Stimulated activated memory B cell treated with anti-CD40 and anti-IgM and Interleukin-4, amounts not matched to agents 10 μg/mL and 1 μg/mL and 100 μg/mL, for 72 hours (primary cell): Measurements from ENCODE around the gene RTN1.

ENCODE experiments used
- ATAC-seq: fragments of 150-1000 bp; cut with Tn5 transposase; 2 replicates; pipeline ENCODE4 v1.10.0; 2021
- H3K27ac Mint-ChIP-seq: one replicate; pipeline ENCODE4 v1.8.0; 2022; ENCODE audit warnings: mild to moderate bottlenecking, mixed read lengths
- H3K27me3 Mint-ChIP-seq: one replicate; pipeline ENCODE4 v1.8.0; 2022; ENCODE audit warnings: mixed read lengths
- H3K36me3 Mint-ChIP-seq: one replicate; pipeline ENCODE4 v1.8.0; 2022; ENCODE audit warnings: mixed read lengths
- H3K4me1 Mint-ChIP-seq: one replicate; pipeline ENCODE4 v1.8.0; 2022; ENCODE audit warnings: mixed read lengths
- H3K4me3 Mint-ChIP-seq: one replicate; pipeline ENCODE4 v1.8.0; 2022; ENCODE audit warnings: mild to moderate bottlenecking, moderate library complexity, mixed read lengths
- H3K9me3 Mint-ChIP-seq: one replicate; pipeline ENCODE4 v1.8.0; 2022; ENCODE audit warnings: mixed read lengths

RTN1 gene

GRCh38 chr14:59870277-59871165 is at the start of gene RTN1:
Gene RTN1 (minus strand): TSS chr14:59870776. CDS start chr14:59870630, 146 bp downstream.
- Mint-ChIP-seq H3K36me3 (peaks cover 4% of the 10 kb centered on the region), H3K27ac (peak within 1 kb of the TSS; percentile 78), H3K4me1 (peaks cover 7% of the 10 kb centered on the region), H3K9me3 (no peaks in the 10 kb centered on the region), H3K4me3 (peak within 1 kb of the TSS; percentile 96), H3K27me3 (peaks cover 48% of the 10 kb centered on the region)
- peak; percentile 48 for ATAC-seq

GRCh38 chr14:59920378-59920683 is 49.8 kb upstream of the RTN1 start:
- H3K36me3 Mint-ChIP-seq, result no peaks in the 10 kb centered on the region
- ATAC-seq, result no peak
- H3K4me3 Mint-ChIP-seq, result no peak overlapping the region
- H3K9me3 Mint-ChIP-seq, result no peaks in the 10 kb centered on the region
- peaks cover 6% of the 10 kb centered on the region for H3K4me1 Mint-ChIP-seq
- H3K27me3 Mint-ChIP-seq, result peaks cover 36% of the 10 kb centered on the region
- H3K27ac Mint-ChIP-seq, result no peak overlapping the region

GRCh38 chr14:59919570-59920377 is 49.2 kb upstream of the RTN1 start, which contains the start of gene LRRC9:
Gene LRRC9 (plus strand): TSS chr14:59920144.
- H3K4me1 Mint-ChIP-seq, result peaks cover 6% of the 10 kb centered on the region
- H3K27me3 Mint-ChIP-seq, result peaks cover 39% of the 10 kb centered on the region
- peak within 1 kb of the TSS; percentile 72 for H3K4me3 Mint-ChIP-seq
- peaks cover 1% of the 10 kb centered on the region for H3K9me3 Mint-ChIP-seq
- no peaks in the 10 kb centered on the region for H3K36me3 Mint-ChIP-seq
- no peak for ATAC-seq
- no peak within 1 kb of the TSS for H3K27ac Mint-ChIP-seq

GRCh38 chr14:59918824-59919569 is 48.4 kb upstream of the RTN1 start:
- Mint-ChIP-seq H3K9me3 (peaks cover 3% of the 10 kb centered on the region), H3K36me3 (no peaks in the 10 kb centered on the region), H3K27ac (no peak overlapping the region), H3K4me1 (peaks cover 6% of the 10 kb centered on the region), H3K27me3 (peaks cover 39% of the 10 kb centered on the region), H3K4me3 (peak overlapping the region; percentile 72)
- ATAC-seq, result no peak

- Mint-ChIP-seq H3K9me3 (peaks cover 3% of the 10 kb centered on the region), H3K27me3 (peaks cover 21% of the 10 kb centered on the region), H3K4me1 (no peaks in the 10 kb centered on the region), H3K4me3 (no peak overlapping the region), H3K36me3 (no peaks in the 10 kb centered on the region), H3K27ac (no peak overlapping the region)
- no peak for ATAC-seq
Measured at GRCh38 chr14:59913187-59913586, 42.6 kb upstream of the RTN1 start.

GRCh38 chr14:59912443-59912842 is 41.9 kb upstream of the RTN1 start:
- Mint-ChIP-seq H3K4me3 (no peak overlapping the region), H3K36me3 (no peaks in the 10 kb centered on the region), H3K27ac (no peak overlapping the region), H3K4me1 (no peaks in the 10 kb centered on the region), H3K27me3 (peaks cover 21% of the 10 kb centered on the region), H3K9me3 (peaks cover 3% of the 10 kb centered on the region)
- no peak for ATAC-seq

- Mint-ChIP-seq H3K4me3 (no peak overlapping the region), H3K4me1 (no peaks in the 10 kb centered on the region), H3K27me3 (no peaks in the 10 kb centered on the region), H3K9me3 (no peaks in the 10 kb centered on the region), H3K27ac (no peak overlapping the region), H3K36me3 (no peaks in the 10 kb centered on the region)
- no peak for ATAC-seq
Measured at GRCh38 chr14:59905188-59905587, 34.6 kb upstream of the RTN1 start.

GRCh38 chr14:59904184-59904583 is 33.6 kb upstream of the RTN1 start:
- Mint-ChIP-seq H3K4me3 (no peak overlapping the region), H3K27ac (no peak overlapping the region)
- ATAC-seq, result no peak

GRCh38 chr14:59900556-59900955 is 30.0 kb upstream of the RTN1 start:
- H3K27me3 Mint-ChIP-seq, result no peaks in the 10 kb centered on the region
- no peak for ATAC-seq
- no peak overlapping the region for H3K4me3 Mint-ChIP-seq
- no peaks in the 10 kb centered on the region for H3K4me1 Mint-ChIP-seq
- H3K36me3 Mint-ChIP-seq, result no peaks in the 10 kb centered on the region
- H3K9me3 Mint-ChIP-seq, result no peaks in the 10 kb centered on the region
- H3K27ac Mint-ChIP-seq, result no peak overlapping the region

More at GRCh38 chr14:59904184-59904583, 33.6 kb upstream of the RTN1 start:
- Mint-ChIP-seq H3K9me3 (no peaks in the 10 kb centered on the region), H3K4me1 (no peaks in the 10 kb centered on the region), H3K27me3 (no peaks in the 10 kb centered on the region), H3K36me3 (no peaks in the 10 kb centered on the region)

GRCh38 chr14:59897757-59898383 is 27.3 kb upstream of the RTN1 start:
- H3K36me3 Mint-ChIP-seq, result no peaks in the 10 kb centered on the region
- H3K4me3 Mint-ChIP-seq, result no peak overlapping the region
- H3K9me3 Mint-ChIP-seq, result no peaks in the 10 kb centered on the region
- ATAC-seq, result no peak
- H3K27me3 Mint-ChIP-seq, result peaks cover 9% of the 10 kb centered on the region
- H3K27ac Mint-ChIP-seq, result no peak overlapping the region
- H3K4me1 Mint-ChIP-seq, result no peaks in the 10 kb centered on the region

- Mint-ChIP-seq H3K4me1 (no peaks in the 10 kb centered on the region), H3K27ac (no peak overlapping the region), H3K27me3 (peaks cover 9% of the 10 kb centered on the region), H3K4me3 (no peak overlapping the region), H3K36me3 (no peaks in the 10 kb centered on the region), H3K9me3 (no peaks in the 10 kb centered on the region)
- ATAC-seq, result no peak
Measured at GRCh38 chr14:59895721-59896120, 25.1 kb upstream of the RTN1 start.

GRCh38 chr14:59890676-59891075 is 20.1 kb upstream of the RTN1 start:
- Mint-ChIP-seq H3K9me3 (no peaks in the 10 kb centered on the region), H3K4me3 (no peak overlapping the region), H3K36me3 (no peaks in the 10 kb centered on the region), H3K4me1 (no peaks in the 10 kb centered on the region), H3K27ac (no peak overlapping the region), H3K27me3 (peaks cover 38% of the 10 kb centered on the region)
- ATAC-seq, result no peak

- no peak overlapping the region for H3K27ac Mint-ChIP-seq
- H3K9me3 Mint-ChIP-seq, result peaks cover 9% of the 10 kb centered on the region
- H3K36me3 Mint-ChIP-seq, result no peaks in the 10 kb centered on the region
- H3K4me3 Mint-ChIP-seq, result no peak overlapping the region
- peaks cover 53% of the 10 kb centered on the region for H3K27me3 Mint-ChIP-seq
- H3K4me1 Mint-ChIP-seq, result no peaks in the 10 kb centered on the region
- no peak for ATAC-seq
Measured at GRCh38 chr14:59882957-59883356, 12.4 kb upstream of the RTN1 start.

GRCh38 chr14:59871166-59871495 is 555 bp upstream of the RTN1 start:
- peak overlapping the region; percentile 78 for H3K27ac Mint-ChIP-seq
- peaks cover 7% of the 10 kb centered on the region for H3K4me1 Mint-ChIP-seq
- H3K4me3 Mint-ChIP-seq, result peak overlapping the region; percentile 96
- ATAC-seq, result no peak
- peaks cover 4% of the 10 kb centered on the region for H3K36me3 Mint-ChIP-seq
- peaks cover 48% of the 10 kb centered on the region for H3K27me3 Mint-ChIP-seq
- no peaks in the 10 kb centered on the region for H3K9me3 Mint-ChIP-seq
